ENCODE data around the gene IQSEC1.

IQSEC1 gene

DNA sequence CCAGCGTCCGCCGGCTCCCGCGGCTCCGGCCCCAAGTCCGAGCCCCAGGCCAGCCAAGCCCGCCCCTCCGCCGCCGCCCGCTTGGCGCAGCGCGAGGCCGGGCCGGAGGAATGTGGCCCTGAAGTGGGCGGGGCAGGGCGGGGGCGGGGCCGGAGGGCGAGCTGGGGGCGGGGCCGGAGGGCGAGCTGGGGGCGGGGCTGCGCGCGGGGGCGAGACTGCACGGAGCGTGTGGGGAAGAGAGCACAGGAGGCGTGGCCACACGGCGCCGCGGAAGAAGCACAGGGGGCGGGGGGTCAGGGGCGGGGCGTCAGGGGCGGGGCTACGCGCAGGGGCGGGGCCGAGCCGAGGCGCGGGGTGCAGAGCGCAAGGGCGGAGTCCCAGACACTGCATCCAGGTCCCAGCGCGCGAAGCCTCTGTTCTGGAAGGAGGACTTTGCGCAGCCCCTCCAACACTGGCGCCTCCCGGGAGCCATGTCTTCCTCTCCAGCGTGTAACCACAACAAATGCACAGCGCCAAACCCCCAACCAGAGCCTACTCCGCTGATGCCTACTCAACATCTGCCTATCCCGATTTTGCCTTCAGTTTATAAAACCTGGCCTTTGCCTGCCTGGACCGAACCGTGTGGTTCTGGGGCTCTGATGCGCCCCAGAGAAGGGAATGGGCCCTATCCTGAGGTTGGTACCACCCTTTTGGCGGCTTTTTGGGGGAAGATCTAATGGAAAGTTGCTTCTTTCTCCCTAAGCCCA is 105.5 kb downstream of the IQSEC1 start:
- peak; percentile 100 for DNase-seq (ENCODE audit: low spot score)

DNA sequence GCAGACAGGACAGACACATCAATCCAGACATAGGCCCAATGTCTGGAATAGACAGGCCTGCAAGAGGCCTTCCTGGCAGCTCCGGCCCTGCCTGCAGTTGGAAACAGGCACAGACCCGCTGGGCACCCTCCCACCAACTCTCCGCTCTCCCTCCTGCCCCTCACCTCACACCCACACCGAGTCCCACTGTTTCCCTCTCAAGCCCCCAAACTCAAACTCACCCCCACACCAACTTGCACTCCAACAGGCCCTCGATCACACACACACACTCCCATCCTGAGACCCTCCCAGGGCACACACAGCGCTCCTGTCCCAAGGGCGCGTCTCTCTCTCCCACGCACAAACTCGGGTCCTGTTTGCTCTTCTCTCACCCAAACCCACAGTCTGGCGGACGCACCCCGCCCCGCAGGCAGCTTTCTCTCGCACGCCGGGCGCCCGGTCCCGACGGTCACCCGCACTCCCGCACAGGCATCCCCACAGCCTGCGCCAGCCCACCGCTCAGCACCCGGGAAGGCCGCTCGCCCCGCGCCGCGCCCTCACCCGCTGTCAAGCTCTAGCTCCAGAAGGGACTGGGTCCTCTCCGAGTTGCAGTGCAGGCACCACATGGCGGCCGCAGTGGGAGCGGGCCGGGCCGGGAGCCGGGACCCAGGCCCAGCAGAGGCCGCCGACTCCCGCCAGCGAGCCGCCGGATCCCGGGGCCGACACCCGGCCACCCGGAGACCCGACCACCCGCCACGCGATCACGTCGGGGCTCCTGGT is 106.2 kb downstream of the IQSEC1 start:
- peak; percentile 53 for DNase-seq (ENCODE audit: low spot score)

DNA sequence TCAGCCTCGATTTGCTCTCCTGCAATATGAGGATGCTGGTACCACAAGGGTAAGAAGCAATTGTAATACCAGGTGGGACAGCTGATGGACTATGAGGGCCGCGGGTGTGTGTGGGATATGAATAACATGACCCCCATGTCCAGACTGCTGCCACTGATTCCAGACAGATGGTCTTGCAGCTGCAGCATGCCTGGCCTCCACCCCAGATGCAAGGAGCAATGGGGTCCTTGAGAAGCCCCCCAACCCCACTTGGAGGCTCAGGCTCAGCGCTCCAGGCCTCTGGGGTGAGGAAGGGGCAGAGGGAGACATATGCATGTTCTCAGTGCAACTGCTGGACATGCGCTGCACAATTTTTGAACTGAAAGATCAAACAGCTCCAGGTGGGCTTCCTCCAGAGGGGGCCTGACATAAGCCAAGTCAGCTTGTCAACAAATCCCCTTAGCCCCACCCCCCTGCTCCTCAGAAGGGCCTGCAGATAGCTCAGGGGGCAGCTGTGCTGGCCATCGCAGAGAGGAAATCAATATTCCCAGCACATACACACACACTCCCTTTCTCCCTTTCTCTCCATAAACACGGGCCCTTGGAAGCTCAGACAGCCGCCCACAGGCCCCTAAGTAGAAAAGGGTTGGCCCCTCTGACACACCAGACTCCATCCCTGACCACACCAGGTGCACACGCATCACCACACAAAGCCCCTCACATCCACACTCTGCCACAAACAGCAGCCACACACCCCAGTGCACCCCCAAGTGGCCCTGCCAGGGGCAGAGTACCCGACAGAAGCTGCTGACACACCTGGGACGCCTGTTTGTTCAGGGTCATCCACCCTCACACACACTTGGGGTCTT is 107.0 kb downstream of the IQSEC1 start:
- DNase-seq (ENCODE audit: low spot score): no peak

DNA sequence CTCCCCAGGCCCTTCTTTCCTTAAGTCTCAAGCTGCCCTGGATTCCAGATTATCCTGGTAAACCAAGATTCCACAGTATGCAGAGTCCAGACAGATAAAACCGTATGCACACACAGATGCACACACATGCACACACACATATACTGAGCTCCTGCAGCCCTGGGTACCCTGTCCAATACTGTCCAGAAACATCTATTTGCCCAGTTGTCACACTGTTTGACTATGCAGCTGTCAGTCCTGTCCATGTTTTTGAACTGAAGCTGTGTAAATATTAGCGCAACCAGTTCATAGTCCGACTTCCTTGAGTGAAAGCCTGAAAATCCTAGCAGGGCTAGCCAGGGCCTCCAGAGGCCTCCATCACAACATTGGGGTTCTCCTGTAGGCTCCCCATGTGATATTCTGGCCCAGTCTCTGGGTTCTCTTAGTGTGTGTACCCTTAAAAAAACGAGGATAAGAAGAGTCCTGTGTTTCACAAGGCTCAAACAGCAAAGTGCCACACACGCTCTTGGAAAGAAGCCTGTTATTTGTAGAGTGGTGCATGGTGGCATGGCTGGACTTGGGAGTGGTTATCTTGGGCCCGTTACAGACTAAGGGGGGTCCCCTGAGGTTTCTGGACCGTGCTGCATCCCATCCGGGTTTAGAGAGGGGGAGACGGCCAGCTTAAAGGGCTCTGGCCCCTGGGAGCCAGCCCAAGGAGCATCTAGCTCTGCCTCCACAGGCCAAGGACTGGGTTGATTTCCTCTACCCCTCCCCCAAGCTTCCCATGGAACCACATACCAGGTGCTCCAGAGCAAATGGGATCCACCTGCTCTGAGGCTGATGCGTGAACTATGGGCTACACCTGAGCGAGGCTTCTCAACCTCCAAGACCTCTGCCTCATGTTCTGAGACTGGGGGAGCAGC is 108.3 kb downstream of the IQSEC1 start:
- DNase-seq (ENCODE audit: low spot score): no peak

DNA sequence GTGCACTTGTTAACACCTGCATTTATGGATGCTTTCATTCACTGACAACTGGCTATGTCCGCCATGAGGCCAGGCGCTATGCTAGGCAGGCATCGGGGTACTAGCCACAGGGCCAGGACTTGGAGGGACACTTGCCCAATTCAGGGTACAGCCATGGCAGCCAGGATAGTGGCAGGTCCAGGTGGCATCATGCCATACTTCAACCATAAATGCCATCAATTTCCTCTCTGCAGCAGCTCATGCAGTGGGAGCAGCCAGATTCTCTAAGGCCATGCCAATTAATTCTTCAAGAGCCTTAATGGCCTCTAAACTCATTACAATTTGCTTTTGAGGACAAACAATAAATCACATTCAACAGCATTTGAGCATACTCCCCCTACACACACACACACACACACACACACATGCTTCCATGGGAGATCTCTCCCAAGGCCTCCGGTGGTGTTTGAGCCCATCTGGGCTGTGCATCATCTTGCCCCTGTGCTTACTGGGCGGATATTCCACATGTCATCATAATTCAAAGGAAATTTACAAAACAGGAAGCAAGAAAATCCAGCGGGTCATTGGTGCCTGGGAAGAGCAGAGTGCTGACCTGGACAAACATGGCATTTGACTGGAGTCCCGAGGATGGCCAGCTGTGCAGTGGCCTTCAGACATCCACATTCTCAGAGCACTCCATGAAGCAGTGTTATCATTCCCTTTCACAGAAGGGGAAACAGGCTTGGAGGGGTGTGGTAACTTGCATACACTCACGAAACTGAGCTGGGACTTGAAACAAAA is 109.1 kb downstream of the IQSEC1 start:
- DNase-seq (ENCODE audit: low spot score): peak; percentile 42

DNA sequence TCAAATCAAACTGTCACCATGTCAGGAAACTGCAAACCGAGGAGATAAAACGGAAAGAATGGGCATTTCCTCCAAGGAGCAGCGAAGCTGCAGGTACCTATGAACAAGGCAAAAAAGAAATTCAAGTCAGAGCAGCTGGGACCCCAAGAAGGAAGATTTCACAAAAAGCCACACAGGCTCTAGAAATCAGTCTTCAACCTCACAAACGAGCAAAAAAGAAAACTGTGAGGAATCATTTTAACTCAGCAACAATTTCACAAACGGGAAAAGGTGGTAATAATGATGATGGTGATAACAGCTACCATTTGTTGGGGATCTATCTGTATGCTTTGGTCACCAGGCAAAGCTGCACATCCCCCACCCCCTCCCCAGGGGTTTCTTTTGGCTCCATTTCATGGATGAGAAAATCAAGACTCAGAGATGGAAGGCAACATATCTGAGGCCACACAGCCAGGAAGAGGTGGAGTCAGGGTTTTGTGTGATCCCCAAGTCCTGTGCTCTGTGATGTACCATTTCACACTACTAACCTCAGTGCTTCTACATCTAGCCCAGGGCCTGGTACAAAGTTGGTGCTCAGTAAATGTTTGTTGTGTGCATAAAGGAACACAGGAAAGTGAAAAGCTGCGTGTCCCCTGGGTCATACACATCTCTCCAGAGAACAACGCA is 109.9 kb downstream of the IQSEC1 start:
- DNase-seq (ENCODE audit: low spot score): no peak

DNA sequence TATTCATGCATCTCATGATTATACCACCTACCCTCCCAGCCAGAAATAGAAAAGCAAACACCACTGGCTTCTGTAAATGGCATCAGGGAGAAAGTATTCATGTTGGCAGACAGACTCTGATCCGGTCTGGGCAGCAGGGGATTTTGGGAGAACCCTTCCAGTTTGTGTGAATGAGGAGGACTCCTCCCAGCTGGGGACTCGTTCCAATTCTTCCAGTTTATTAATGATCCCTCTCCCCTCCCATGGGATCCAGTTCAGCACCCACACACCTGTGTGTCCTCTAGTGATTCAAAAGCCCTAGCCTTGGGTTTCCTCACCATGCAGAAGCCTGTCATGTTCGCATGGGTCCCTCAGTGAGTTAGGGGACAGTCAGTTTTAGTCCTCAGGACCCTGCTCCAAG is 110.9 kb downstream of the IQSEC1 start:
- DNase-seq (ENCODE audit: low spot score): no peak

DNA sequence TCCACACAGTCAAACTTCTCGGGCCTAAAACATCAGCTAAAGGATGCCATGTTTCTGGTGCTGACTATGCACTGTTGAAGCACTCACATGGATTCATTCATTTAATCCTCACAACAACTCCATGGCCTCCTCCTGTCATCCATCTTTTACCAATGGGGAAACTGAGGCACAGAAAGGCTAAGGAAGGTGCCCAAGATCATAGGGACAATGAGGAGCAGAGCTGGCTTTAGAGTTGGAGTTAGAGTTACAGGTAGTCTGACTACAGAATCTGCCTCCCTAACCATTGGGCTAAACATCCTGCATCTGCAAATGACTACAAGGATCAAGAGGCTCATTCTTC is 111.6 kb downstream of the IQSEC1 start:
- DNase-seq (ENCODE audit: low spot score): no peak

DNA sequence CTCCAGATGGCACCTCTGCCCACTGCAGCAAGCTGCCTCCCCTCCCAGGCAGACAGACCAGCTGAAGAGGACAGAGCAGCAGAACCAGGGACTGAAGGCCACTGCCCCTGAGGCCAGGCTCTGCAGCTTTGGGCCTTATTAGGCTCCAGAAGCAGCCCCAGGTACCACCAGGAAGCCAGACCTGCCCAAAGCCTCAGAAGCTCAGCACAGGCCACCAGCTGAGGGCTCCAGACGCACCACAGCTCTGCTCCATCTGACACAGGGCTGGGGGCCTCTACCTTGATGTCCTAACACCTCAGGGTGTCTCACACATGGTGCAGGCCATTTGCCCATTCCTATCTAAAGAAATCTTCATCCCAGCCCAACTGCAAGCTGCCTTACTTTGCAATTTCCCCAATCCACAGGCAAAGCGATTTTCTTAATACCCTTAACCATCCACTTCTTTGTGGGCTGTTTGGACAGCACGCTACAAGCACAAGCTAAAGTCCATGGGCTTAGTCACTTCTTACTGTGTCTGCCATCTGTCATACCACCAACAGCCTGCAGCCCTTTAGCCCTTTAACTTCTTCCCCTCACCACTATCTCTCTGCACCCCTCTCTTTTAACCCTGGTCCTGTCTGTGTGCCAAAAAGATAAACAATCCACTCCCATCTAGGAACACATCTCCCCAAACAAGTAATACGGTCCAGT is 112.1 kb downstream of the IQSEC1 start:
- DNase-seq (ENCODE audit: low spot score): no peak

DNA sequence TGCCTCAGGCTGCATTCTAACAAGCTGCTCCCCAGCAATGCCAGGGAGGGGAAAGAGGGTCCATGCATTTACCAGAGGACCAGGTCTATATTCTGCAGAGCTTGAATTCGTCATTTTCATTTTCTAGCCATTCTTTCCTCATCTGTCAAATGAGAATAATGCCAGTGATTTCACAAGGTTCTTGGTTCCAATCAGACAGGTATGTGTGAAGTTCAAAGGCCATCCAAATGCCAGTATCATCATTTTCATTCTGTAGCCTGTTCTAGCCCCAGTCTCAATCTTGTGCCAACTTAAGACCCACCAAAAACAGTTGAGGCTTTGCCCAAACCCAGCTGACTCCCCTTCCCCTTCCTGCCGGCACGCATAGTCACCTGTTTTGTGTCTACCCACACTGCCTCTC is 112.7 kb downstream of the IQSEC1 start:
- DNase-seq (ENCODE audit: low spot score): no peak

DNA sequence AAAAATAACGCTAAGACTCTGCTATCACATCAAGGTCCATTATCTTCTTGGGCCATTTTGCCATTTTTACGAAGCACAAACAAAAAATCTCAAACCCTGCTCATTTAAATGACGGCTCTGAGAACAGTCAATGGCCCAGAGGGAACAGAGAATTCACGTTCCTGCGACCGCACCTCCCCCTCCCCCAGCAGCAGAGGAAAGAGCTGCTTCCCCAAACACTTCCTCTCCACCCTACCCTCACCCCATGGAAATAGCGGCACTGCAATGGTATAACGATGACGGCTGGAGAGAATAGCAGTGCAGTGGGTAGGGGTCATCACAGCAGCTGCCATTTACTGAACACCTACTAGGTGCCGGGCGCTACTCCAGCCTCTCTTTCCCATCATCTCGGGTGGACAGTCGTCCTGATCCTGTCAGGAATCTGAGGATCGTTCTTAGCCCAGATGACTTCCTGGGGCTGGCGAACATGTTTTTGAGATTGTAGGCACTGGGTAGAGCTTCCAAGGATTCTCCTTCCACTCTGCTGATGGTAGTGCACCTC is 113.3 kb downstream of the IQSEC1 start:
- DNase-seq (ENCODE audit: low spot score): no peak

DNA sequence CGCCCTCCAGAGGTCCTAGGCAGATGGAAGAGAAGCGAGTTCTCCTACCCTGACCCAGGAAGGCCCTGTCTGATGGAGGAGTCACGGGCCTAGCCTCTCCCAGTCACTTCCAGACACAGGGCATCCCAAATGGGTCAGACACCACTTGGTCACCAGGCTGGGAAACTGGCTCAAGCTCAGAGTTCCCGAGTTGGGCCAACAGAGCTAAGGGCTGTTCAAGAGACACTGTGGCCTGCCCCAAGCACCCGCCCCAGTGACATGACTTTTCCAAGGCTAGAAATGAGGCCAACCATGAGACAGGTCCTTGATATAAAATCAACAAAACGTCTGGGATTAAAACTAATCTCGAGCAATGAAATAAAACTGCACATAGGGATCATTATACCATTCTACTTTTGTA is 113.8 kb downstream of the IQSEC1 start:
- DNase-seq (ENCODE audit: low spot score): no peak

DNA sequence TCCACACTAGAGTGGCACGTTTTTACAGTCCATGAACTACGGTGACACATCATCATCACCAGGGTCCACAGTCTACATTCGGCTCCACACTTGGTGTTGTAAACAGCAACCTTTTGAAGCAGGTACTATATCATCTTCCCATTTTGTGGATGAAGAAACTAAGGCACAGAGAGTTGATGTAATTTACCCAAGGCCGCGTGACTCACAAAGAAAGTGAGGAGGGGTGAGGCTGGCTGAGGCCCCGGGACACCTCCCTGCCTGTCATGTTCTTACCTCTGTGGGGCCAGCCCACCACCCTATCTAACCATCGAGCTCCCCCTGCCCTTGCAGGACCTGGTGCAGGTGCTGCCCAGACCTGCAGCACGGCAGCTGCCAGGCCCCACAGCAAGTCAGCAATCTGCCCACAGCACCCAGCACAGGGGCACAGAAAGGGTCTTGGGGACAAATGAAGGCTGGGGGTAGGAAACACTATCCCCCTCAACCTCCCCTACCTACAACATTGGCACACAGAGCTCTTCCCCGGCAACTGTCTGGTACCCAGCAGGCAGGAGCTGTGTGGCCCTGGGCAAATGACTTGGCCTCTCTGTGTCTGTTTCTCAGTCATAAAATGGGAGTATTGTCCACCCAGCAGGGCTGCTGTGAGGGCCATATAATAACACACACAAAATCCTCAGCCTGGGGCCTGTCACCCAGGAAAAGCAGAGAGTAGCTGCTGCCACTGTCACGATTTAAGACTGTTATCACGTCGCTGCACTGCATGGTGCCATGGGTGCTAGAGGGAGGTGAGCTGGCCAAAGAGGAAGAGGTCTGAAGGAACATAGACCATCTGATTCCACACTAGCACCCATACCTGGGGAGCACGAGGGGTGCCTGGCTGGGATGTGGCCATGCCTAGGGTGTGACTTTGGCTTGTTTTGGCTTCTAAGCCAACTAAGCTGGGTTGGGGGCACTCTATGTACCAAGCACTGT is 115.1 kb downstream of the IQSEC1 start:
- DNase-seq (ENCODE audit: low spot score): no peak

DNA sequence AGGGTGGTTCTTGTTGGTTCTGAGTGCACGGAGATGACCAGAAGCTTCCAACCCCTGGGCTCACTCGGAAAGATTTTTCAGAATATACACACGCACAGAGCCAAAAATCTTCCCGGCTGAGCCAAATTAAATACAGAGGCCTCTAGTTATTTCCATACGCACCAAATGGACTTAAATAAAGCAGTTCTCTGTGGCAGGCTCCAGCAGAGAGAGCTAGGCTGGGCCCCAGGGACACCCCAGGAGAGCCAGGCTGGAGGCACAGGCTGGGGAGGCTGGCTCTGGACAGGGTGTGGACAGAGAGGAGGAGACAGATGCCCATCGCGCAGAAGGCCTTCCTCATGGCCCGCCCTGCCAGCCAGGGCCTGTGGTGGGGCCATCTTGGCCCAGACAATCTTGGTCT is 115.9 kb downstream of the IQSEC1 start:
- no peak for DNase-seq (ENCODE audit: low spot score)

DNA sequence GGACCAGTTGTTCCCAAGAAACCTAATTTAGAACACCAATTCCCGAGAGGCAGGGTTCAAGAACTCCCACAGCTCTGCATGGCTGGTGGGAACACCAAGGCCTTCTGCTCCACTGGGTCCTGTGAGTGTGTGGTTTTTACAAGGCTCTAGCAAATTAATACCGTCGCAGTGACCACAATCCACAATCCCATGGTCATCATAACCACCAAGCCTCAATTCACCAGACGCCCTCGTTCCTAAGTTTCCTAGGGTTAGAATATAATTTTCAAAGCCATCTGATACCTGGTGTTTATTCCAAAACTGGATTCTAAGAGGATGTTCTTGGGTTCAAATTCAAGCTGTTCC is 116.9 kb downstream of the IQSEC1 start:
- no peak for DNase-seq (ENCODE audit: low spot score)

DNA sequence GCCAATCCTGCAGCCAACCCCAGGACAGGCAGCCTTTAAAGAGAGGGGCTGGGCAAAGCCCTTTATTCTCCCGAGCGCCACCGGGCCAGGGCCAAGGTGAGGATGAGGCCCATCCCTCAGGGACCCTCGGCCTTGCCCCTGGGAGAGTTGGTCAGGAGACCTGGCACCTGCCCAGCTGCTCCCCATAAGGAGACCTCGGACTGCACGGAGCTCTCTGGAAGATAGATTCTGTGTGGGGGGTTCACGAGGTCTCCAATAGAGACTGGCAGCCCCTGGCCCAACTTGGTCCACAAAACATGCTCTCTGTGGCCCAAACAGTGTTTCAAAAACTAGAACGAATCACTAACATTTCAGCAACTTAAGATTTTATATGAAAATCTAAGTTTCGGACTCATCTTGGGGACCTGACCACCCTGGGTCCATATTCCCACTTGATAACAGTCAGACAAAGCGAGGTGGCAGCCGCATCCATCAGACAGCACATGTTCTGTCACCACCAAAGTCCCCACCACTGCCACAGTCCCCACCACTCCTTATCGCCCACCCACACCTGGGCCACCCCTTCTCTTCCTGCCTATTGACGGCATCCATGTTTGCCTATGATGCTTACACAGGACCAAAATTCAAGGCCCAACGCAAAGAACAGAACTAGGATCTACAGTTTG is 117.4 kb downstream of the IQSEC1 start:
- DNase-seq (ENCODE audit: low spot score): no peak

DNA sequence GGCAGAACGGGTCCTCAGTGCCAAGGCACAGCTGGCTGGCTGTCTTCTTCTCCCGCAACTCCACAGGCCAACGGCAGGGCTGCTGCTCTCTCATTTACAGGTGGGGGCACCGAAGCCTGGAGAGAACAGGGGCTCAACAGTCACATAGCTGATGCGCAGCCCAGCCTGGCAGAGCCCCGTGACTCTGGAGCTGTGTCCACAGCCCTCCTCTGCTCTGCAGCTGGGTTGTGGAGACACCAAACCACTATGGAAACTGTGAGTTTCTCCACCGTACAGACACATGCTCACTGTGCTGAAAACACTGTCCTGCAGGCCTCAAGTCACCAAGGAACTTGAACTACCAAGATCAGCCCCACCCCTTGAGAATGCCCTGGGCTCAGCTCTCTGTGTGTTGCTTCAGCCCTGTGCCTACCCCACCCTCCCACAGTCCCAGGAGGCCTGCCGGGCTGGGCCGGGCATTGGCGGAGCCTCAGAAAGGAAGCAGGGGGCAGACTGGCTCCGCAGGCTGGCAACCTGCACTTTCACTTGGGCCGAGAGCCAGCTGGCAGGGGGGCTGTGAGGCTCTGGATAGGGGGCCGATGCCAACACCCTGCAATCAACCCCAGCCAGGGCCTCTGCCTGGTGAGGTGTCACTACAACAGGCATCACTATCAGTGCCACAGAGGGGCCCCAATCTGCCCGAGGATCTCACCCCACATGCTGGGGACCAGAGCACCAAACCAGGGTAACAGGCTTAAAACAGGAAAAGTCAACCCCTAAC is 118.2 kb downstream of the IQSEC1 start:
- peak; percentile 67 for DNase-seq (ENCODE audit: low spot score)
